Measurements from ENCODE around the gene HOXD10.

DNA sequence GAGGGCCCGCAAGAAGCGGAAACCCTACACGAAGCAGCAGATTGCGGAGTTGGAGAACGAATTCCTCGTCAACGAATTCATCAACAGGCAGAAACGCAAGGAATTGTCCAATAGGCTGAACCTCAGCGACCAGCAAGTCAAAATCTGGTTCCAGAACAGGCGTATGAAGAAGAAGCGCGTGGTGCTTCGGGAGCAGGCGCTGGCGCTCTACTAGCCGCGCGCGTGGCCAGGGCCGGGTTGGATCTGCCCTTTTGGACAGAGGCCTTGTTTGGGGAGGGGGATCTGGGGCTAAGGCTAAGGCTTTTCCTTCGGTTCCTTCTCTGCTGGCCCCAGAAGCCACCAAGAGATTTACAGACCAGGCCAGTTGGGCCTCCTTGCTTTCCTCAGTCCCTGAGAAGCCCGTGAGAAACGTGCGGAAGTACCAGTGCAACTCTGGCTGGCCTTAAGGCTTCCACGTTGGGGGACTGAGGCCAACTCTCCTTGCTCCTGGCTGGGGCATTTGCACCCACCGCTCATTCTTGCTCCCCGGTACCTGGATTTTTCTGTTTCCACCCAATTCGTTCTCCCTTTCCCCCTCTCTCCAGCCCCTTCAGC, 15.9 kb upstream of the HOXD10 start:
- TF ChIP-seq POLR2A (IDR thresholded peaks at IDR 0.05) = no peak
- TF ChIP-seq, protein P1, sequence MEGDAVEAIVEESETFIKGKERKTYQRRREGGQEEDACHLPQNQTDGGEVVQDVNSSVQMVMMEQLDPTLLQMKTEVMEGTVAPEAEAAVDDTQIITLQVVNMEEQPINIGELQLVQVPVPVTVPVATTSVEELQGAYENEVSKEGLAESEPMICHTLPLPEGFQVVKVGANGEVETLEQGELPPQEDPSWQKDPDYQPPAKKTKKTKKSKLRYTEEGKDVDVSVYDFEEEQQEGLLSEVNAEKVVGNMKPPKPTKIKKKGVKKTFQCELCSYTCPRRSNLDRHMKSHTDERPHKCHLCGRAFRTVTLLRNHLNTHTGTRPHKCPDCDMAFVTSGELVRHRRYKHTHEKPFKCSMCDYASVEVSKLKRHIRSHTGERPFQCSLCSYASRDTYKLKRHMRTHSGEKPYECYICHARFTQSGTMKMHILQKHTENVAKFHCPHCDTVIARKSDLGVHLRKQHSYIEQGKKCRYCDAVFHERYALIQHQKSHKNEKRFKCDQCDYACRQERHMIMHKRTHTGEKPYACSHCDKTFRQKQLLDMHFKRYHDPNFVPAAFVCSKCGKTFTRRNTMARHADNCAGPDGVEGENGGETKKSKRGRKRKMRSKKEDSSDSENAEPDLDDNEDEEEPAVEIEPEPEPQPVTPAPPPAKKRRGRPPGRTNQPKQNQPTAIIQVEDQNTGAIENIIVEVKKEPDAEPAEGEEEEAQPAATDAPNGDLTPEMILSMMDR (IDR thresholded peaks at IDR 0.05) = no peak
